SK-N-SH (cell line): Measurements from ENCODE around the gene U2AF1L4.

Experiments
- EP300 ChIP-seq, 2 experiments: IDR thresholded peaks; 2 replicates each; pipeline versions ENCODE4 v1.4.0 to v1.6.1; 2012; ENCODE audit warnings: borderline replicate concordance in 1 of 2, low read depth in 1 of 2, low read length in 1 of 2
- FOXM1 ChIP-seq: IDR thresholded peaks from 2 replicates; pipeline ENCODE4 v1.4.0; 2012; ENCODE audit warnings: low read depth, mild to moderate bottlenecking
- GATA2 ChIP-seq: sonication (generic); formaldehyde crosslinking; IDR thresholded peaks from 2 replicates; pipeline ENCODE4 v1.5.0; 2020; ENCODE audit warnings: mild to moderate bottlenecking, missing genetic modification reagents
- JUND ChIP-seq: IDR thresholded peaks from 2 replicates; pipeline ENCODE4 v1.4.0; 2012
- MXI1 ChIP-seq: IDR thresholded peaks from 2 replicates; pipeline ENCODE4 v1.6.1; 2012; ENCODE audit warnings: mild to moderate bottlenecking, low read depth, low read length, improper control_type of control experiment
- POLR2AphosphoS5 ChIP-seq: IDR thresholded peaks from 2 replicates; pipeline ENCODE4 v1.6.1; 2012; ENCODE audit warnings: low read depth, low read length
- RAD21 ChIP-seq: IDR thresholded peaks from 2 replicates; pipeline ENCODE4 v1.6.1; 2012; ENCODE audit warnings: mild to moderate bottlenecking, low read length
- SMC3 ChIP-seq: IDR thresholded peaks from 2 replicates; pipeline ENCODE4 v1.6.1; 2012; ENCODE audit warnings: low read depth, low read length, improper control_type of control experiment
- TAF1 ChIP-seq: IDR thresholded peaks from 2 replicates; pipeline ENCODE4 v1.6.1; 2012; ENCODE audit warnings: low read depth, mild to moderate bottlenecking, low read length, moderate library complexity, borderline replicate concordance
- ZBTB33 ChIP-seq: IDR thresholded peaks from 2 replicates; pipeline ENCODE4 v1.4.0; 2012; ENCODE audit warnings: low read depth, borderline replicate concordance
- TF ChIP-seq, protein P1 (sequence below): IDR thresholded peaks from 2 replicates; pipeline ENCODE4 v1.6.1; 2012; ENCODE audit warnings: mild to moderate bottlenecking, low read depth, low read length, moderate library complexity
- TF ChIP-seq, protein P2 (sequence below): fragments of 200-600 bp; sonication (generic); IDR thresholded peaks from 2 replicates; pipeline ENCODE4 v1.6.1; 2017; ENCODE audit warnings: antibody characterized with exemption, mild to moderate bottlenecking, moderate library complexity
- TF ChIP-seq, protein P3 (sequence below): fragments of 150-350 bp; IDR thresholded peaks from 2 replicates; pipeline ENCODE4 v1.6.1; 2017; ENCODE audit warnings: antibody characterized with exemption, low read length, low read depth, borderline replicate concordance
- TF ChIP-seq, protein P4 (sequence below): IDR thresholded peaks from 2 replicates; pipeline ENCODE4 v1.4.0; 2012; ENCODE audit warnings: low read depth

- TF ChIP-seq, protein P1, sequence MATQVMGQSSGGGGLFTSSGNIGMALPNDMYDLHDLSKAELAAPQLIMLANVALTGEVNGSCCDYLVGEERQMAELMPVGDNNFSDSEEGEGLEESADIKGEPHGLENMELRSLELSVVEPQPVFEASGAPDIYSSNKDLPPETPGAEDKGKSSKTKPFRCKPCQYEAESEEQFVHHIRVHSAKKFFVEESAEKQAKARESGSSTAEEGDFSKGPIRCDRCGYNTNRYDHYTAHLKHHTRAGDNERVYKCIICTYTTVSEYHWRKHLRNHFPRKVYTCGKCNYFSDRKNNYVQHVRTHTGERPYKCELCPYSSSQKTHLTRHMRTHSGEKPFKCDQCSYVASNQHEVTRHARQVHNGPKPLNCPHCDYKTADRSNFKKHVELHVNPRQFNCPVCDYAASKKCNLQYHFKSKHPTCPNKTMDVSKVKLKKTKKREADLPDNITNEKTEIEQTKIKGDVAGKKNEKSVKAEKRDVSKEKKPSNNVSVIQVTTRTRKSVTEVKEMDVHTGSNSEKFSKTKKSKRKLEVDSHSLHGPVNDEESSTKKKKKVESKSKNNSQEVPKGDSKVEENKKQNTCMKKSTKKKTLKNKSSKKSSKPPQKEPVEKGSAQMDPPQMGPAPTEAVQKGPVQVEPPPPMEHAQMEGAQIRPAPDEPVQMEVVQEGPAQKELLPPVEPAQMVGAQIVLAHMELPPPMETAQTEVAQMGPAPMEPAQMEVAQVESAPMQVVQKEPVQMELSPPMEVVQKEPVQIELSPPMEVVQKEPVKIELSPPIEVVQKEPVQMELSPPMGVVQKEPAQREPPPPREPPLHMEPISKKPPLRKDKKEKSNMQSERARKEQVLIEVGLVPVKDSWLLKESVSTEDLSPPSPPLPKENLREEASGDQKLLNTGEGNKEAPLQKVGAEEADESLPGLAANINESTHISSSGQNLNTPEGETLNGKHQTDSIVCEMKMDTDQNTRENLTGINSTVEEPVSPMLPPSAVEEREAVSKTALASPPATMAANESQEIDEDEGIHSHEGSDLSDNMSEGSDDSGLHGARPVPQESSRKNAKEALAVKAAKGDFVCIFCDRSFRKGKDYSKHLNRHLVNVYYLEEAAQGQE, result no peak
- TF ChIP-seq, protein P2, sequence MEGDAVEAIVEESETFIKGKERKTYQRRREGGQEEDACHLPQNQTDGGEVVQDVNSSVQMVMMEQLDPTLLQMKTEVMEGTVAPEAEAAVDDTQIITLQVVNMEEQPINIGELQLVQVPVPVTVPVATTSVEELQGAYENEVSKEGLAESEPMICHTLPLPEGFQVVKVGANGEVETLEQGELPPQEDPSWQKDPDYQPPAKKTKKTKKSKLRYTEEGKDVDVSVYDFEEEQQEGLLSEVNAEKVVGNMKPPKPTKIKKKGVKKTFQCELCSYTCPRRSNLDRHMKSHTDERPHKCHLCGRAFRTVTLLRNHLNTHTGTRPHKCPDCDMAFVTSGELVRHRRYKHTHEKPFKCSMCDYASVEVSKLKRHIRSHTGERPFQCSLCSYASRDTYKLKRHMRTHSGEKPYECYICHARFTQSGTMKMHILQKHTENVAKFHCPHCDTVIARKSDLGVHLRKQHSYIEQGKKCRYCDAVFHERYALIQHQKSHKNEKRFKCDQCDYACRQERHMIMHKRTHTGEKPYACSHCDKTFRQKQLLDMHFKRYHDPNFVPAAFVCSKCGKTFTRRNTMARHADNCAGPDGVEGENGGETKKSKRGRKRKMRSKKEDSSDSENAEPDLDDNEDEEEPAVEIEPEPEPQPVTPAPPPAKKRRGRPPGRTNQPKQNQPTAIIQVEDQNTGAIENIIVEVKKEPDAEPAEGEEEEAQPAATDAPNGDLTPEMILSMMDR, result no peak
- TF ChIP-seq POLR2AphosphoS5, result no peak
- TF ChIP-seq, protein P3, sequence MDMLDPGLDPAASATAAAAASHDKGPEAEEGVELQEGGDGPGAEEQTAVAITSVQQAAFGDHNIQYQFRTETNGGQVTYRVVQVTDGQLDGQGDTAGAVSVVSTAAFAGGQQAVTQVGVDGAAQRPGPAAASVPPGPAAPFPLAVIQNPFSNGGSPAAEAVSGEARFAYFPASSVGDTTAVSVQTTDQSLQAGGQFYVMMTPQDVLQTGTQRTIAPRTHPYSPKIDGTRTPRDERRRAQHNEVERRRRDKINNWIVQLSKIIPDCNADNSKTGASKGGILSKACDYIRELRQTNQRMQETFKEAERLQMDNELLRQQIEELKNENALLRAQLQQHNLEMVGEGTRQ, result no peak
- no peak for TF ChIP-seq EP300 (IDR thresholded peaks at IDR 0.05; ENCODE audit: borderline replicate concordance in 1 of 2, low read depth in 1 of 2, low read length in 1 of 2)
- no peak for TF ChIP-seq TAF1
- TF ChIP-seq, protein P4, sequence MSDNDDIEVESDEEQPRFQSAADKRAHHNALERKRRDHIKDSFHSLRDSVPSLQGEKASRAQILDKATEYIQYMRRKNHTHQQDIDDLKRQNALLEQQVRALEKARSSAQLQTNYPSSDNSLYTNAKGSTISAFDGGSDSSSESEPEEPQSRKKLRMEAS, result no peak
- TF ChIP-seq GATA2, result no peak
- no peak for TF ChIP-seq RAD21
- no peak for TF ChIP-seq MXI1
- no peak for TF ChIP-seq SMC3
- TF ChIP-seq FOXM1, result no peak
- TF ChIP-seq ZBTB33, result no peak
- TF ChIP-seq JUND, result no peak
These were observed 38.5 kb upstream of the U2AF1L4 start for GRCh38 chr19:35783469-35784434.
